Nephron (organoid): ENCODE results near the gene CALY.

ENCODE experiments used
- H3K27ac Mint-ChIP-seq, 3 experiments: 2 replicates each; pipeline ENCODE4 v1.8.0; 2020; ENCODE audit warnings: mixed read lengths in 3 of 3, mild to moderate bottlenecking in 2 of 3, moderate library complexity in 1 of 3
- H3K27me3 Mint-ChIP-seq: 2 replicates; pipeline ENCODE4 v1.8.0; 2021; ENCODE audit warnings: low read depth, mild to moderate bottlenecking, moderate library complexity, mixed read lengths
- H3K36me3 Mint-ChIP-seq: 2 replicates; pipeline ENCODE4 v1.8.0; 2020; ENCODE audit warnings: low read depth, mixed read lengths
- H3K4me1 Mint-ChIP-seq: 2 replicates; pipeline ENCODE4 v1.8.0; 2020; ENCODE audit warnings: mixed read lengths
- H3K4me3 Mint-ChIP-seq, 3 experiments: 2 replicates each; pipeline ENCODE4 v1.8.0; 2020; ENCODE audit warnings: mild to moderate bottlenecking in 3 of 3, mixed read lengths in 3 of 3, moderate library complexity in 2 of 3
- H3K9me3 Mint-ChIP-seq: 2 replicates; pipeline ENCODE4 v1.8.0; 2020; ENCODE audit warnings: mixed read lengths
- CTCF ChIP-seq, 3 experiments: fragments of 200-600 bp; sonication (generic); IDR thresholded peaks; one replicate each; pipeline ENCODE4 v1.5.0; 2021; ENCODE audit warnings: antibody characterized with exemption in 3 of 3; ENCODE audit not compliant: unreplicated experiment in 3 of 3

Gene CALY

GRCh38 chr10:133297504-133297903, 39.2 kb downstream of the CALY start:
- Mint-ChIP-seq H3K27me3 (no peaks in the 10 kb centered on the region), H3K27ac (no peak overlapping the region), H3K36me3 (peaks cover 55% of the 10 kb centered on the region), H3K9me3 (no peaks in the 10 kb centered on the region), H3K4me1 (no peaks in the 10 kb centered on the region), H3K4me3 (no peak overlapping the region)
- no peak for TF ChIP-seq CTCF (IDR thresholded peaks at IDR 0.05; ENCODE audit: unreplicated experiment in 3 of 3)

GRCh38 chr10:133295426-133296320, 41.0 kb downstream of the CALY start:
- no peak for TF ChIP-seq CTCF (IDR thresholded peaks at IDR 0.05; ENCODE audit: unreplicated experiment in 3 of 3)
- H3K4me3 Mint-ChIP-seq: no peak overlapping the region
- no peaks in the 10 kb centered on the region for H3K4me1 Mint-ChIP-seq
- H3K36me3 Mint-ChIP-seq: peaks cover 53% of the 10 kb centered on the region
- no peaks in the 10 kb centered on the region for H3K27me3 Mint-ChIP-seq
- H3K9me3 Mint-ChIP-seq: no peaks in the 10 kb centered on the region
- H3K27ac Mint-ChIP-seq: no peak overlapping the region

GRCh38 chr10:133294189-133294588, 42.5 kb downstream of the CALY start:
- Mint-ChIP-seq H3K4me1 (no peaks in the 10 kb centered on the region), H3K27ac (no peak overlapping the region), H3K36me3 (peaks cover 49% of the 10 kb centered on the region), H3K4me3 (no peak overlapping the region), H3K27me3 (no peaks in the 10 kb centered on the region), H3K9me3 (no peaks in the 10 kb centered on the region)
- no peak for TF ChIP-seq CTCF (IDR thresholded peaks at IDR 0.05; ENCODE audit: unreplicated experiment in 3 of 3)

GRCh38 chr10:133293810-133294119, 42.9 kb downstream of the CALY start:
- H3K36me3 Mint-ChIP-seq: peaks cover 49% of the 10 kb centered on the region
- H3K9me3 Mint-ChIP-seq: no peaks in the 10 kb centered on the region
- no peak overlapping the region for H3K4me3 Mint-ChIP-seq

GRCh38 chr10:133292919-133293809, 43.5 kb downstream of the CALY start:
- H3K4me1 Mint-ChIP-seq: no peaks in the 10 kb centered on the region
- H3K9me3 Mint-ChIP-seq: no peaks in the 10 kb centered on the region
- no peak overlapping the region for H3K4me3 Mint-ChIP-seq
- peaks cover 46% of the 10 kb centered on the region for H3K36me3 Mint-ChIP-seq
- no peak overlapping the region for H3K27ac Mint-ChIP-seq
- TF ChIP-seq CTCF (IDR thresholded peaks at IDR 0.05; ENCODE audit: unreplicated experiment in 3 of 3): no peak
- no peaks in the 10 kb centered on the region for H3K27me3 Mint-ChIP-seq

More at GRCh38 chr10:133293810-133294119, 42.9 kb downstream of the CALY start:
- TF ChIP-seq CTCF (IDR thresholded peaks at IDR 0.05; ENCODE audit: unreplicated experiment in 3 of 3): no peak
- Mint-ChIP-seq H3K27ac (no peak overlapping the region), H3K4me1 (no peaks in the 10 kb centered on the region), H3K27me3 (no peaks in the 10 kb centered on the region)
